Measurements from ENCODE around the gene RGS4.

Gene RGS4

GRCh38 chr1:163069142-163069541, at the start of gene RGS4:
Gene RGS4, plus strand, starts transcription at chr1:163069361. Its CDS starts 124 bp downstream, at chr1:163069485.
- DNase-seq (ENCODE audit: low read depth, low spot score) = peak; percentile 98
- H3K4me3 ChIP-seq (ENCODE audit: low read depth, low read length) = peak within 1 kb of the TSS; percentile 87
- TF ChIP-seq CTCF (IDR thresholded peaks at IDR 0.05; ENCODE audit: low read depth, low read length) = peak; percentile 70
- in situ Hi-C loops (cut with HindIII; ENCODE audit: low sequenced_read_pairs) = no loop called here

- in situ Hi-C loops (cut with HindIII; ENCODE audit: low sequenced_read_pairs) = no loop called here
- DNase-seq (ENCODE audit: low read depth, low spot score) = no peak
- no peak for TF ChIP-seq CTCF (IDR thresholded peaks at IDR 0.05; ENCODE audit: low read depth, low read length)
- no peak overlapping the region for H3K4me3 ChIP-seq (ENCODE audit: low read depth, low read length)
Observed at GRCh38 chr1:163022129-163022528, 47.0 kb upstream of the RGS4 start.

GRCh38 chr1:163027610-163028009, 41.6 kb upstream of the RGS4 start:
- H3K4me3 ChIP-seq (ENCODE audit: low read depth, low read length) = no peak overlapping the region
- no peak for TF ChIP-seq CTCF (IDR thresholded peaks at IDR 0.05; ENCODE audit: low read depth, low read length)
- in situ Hi-C loops (cut with HindIII; ENCODE audit: low sequenced_read_pairs) = no loop called here
- DNase-seq (ENCODE audit: low read depth, low spot score) = no peak

GRCh38 chr1:163029901-163030300, 39.3 kb upstream of the RGS4 start:
- H3K4me3 ChIP-seq (ENCODE audit: low read depth, low read length) = no peak overlapping the region
- in situ Hi-C loops (cut with HindIII; ENCODE audit: low sequenced_read_pairs) = no loop called here
- no peak for DNase-seq (ENCODE audit: low read depth, low spot score)
- TF ChIP-seq CTCF (IDR thresholded peaks at IDR 0.05; ENCODE audit: low read depth, low read length) = no peak

GRCh38 chr1:163035446-163036249, 33.5 kb upstream of the RGS4 start:
- H3K4me3 ChIP-seq (ENCODE audit: low read depth, low read length) = no peak overlapping the region
- no peak for TF ChIP-seq CTCF (IDR thresholded peaks at IDR 0.05; ENCODE audit: low read depth, low read length)
- DNase-seq (ENCODE audit: low read depth, low spot score) = peak; percentile 94
- in situ Hi-C loops (cut with HindIII; ENCODE audit: low sequenced_read_pairs) = no loop called here

- no peak overlapping the region for H3K4me3 ChIP-seq (ENCODE audit: low read depth, low read length)
- DNase-seq (ENCODE audit: low read depth, low spot score) = no peak
- in situ Hi-C loops (cut with HindIII; ENCODE audit: low sequenced_read_pairs) = no loop called here
- no peak for TF ChIP-seq CTCF (IDR thresholded peaks at IDR 0.05; ENCODE audit: low read depth, low read length)
Observed at GRCh38 chr1:163036671-163037070, 32.5 kb upstream of the RGS4 start.
